Stimulated activated CD4-positive, alpha-beta T cell treated with anti-CD3 and anti-CD28 coated beads, Interleukin-1b, Interleukin-23, amount 100 ng/mL, for 48 hours (primary cell): ENCODE measurements around the gene CREM.

ENCODE experiments used
- DNase-seq: peaks from one replicate; pipeline ENCODE4 v3.0.0-alpha.2; 2020

CREM gene

DNA sequence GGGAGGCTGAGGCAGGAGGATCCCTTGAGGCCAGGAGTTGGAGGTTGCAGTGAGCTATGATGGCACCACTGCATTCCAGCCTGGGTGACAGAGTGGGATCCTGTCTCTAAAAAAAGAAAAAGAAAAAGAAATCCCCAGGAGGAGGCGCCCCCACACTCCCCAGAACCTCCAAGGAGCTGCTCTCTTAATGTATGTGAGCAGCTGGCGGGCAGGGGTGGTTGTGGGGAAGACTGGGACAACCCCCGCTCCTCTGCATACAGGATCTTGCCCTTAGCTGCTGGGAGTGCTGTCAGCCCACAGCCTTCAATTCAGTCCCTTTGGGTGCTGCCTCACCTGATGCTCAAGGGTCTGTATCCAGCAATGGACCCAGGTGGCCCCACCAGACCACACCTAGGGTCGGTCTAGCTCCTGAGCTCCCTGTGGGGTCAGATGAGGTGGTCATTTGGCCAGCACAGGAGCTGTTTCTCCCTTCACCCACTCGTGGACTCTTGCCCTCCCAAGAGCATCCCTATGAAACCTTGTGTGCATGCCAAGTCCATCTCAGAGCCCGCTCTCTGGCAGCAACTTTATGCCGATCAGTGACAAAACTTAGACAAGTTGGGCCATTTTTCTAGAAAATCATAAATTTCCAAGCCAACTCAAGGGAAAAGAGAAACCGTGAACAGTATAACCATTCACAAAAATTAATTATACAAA, 97.5 kb downstream of the CREM start:
- no peak for DNase-seq

- DNase-seq: no peak
Measured at GRCh38 chr10:35225204-35225603, 98.6 kb downstream of the CREM start.

DNA sequence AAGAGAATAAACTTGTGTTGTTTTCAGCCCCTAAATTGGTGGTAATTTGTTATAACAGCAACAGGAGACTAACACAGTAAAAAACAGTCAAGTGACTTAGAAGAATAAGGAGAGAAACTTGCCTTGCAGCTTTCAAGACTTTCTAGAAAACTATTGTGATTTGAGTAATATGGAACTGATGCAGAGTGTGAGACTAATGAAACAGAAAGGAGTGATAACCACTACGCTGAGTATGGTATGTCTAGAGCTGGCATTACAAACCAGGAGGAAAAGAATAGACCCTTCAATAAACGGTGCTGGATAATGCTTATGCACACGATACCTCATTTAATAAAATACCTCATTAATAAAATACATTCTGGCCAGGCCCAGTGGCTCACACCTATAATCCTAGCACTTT, 99.9 kb downstream of the CREM start:
- no peak for DNase-seq

GRCh38 chr10:35228058-35228457, 101.4 kb downstream of the CREM start:
- no peak for DNase-seq

GRCh38 chr10:35231646-35232045, 105.0 kb downstream of the CREM start:
- DNase-seq: no peak

- DNase-seq: no peak
Measured at GRCh38 chr10:35232527-35232926, 105.9 kb downstream of the CREM start.

DNA sequence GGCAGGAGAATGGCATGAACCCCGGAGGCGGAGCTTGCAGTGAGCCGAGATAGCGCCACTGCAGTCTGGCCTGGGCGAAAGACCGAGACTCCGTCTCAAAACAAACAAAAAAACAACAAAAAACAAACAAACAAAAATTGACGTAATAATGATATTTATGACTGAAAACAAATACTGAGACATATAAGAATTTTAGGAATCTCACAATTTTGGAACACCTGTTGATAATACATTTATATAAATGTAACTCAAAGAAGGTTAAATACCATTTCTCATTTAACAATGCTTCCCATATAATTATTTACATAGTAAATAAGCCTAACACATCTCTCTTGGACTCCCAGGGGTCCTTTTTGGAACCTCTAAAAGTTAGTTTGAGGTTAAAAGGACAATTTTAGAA, 107.4 kb downstream of the CREM start:
- DNase-seq: no peak

- no peak for DNase-seq
Measured at GRCh38 chr10:35236739-35237138, 110.1 kb downstream of the CREM start.

DNA sequence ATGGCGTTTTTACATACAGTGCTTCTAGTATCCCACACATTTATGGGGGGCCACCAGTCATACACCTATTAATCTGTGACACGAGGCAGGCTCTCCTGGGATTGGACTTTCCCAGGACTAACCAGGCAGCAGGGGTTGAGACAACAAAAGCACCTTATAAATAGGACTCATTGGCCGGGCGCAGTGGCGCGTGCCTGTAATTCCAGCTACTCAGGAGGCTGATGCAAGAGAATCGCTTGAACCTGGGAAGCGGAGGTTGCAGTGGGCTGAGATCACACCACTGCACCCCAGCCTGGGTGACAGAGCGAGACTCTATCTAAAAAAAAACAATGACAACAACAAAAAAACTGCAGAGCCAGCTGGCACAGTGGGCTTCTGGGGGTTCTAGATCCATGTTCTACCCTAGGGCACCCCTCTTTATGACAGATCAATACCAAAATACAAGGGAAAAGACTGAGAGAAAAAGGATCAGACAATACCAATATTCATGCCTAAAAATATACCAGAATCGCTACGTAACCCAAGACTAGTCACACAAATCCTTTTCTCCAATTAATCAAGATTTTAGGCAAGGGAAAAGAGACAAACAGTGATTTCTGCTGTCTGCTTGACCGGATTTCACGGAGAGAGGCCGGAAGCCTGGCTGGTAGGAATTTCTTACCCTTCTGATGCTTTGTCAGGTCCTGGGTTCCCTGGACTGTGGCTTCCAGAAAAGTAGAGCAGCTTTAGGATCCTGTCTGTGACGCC, 111.3 kb downstream of the CREM start:
- DNase-seq: no peak

- DNase-seq: no peak
Measured at GRCh38 chr10:35244549-35244948, 117.9 kb downstream of the CREM start.

DNA sequence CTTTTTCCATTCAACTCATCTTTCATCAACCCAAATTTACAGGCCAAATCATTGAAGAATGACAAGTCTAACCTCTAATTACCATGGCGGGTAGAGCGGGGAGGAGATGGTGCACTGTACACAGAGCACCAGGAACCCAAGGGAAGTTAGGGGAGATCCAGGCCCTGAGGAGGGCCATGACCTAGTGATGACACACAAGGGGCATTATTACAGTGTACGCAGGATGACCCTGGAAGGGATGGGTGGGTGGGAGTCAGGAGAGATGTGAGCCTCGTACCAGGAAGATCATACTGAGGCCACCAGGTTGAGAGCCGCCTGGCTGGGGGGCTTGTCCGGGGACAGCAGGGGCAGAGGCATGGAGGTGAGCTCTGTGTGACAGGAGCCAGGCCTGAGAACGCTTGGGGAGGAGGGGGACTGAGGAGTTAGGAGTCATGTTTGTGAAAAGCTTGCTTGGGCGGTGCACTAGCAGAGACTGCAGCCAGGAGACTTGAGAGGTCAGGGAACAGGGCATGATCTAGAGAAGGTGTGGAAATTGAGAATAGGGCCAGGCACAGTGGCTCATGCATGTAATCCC, 120.2 kb downstream of the CREM start:
- no peak for DNase-seq

GRCh38 chr10:35251373-35252100, 124.9 kb downstream of the CREM start:
- no peak for DNase-seq

DNA sequence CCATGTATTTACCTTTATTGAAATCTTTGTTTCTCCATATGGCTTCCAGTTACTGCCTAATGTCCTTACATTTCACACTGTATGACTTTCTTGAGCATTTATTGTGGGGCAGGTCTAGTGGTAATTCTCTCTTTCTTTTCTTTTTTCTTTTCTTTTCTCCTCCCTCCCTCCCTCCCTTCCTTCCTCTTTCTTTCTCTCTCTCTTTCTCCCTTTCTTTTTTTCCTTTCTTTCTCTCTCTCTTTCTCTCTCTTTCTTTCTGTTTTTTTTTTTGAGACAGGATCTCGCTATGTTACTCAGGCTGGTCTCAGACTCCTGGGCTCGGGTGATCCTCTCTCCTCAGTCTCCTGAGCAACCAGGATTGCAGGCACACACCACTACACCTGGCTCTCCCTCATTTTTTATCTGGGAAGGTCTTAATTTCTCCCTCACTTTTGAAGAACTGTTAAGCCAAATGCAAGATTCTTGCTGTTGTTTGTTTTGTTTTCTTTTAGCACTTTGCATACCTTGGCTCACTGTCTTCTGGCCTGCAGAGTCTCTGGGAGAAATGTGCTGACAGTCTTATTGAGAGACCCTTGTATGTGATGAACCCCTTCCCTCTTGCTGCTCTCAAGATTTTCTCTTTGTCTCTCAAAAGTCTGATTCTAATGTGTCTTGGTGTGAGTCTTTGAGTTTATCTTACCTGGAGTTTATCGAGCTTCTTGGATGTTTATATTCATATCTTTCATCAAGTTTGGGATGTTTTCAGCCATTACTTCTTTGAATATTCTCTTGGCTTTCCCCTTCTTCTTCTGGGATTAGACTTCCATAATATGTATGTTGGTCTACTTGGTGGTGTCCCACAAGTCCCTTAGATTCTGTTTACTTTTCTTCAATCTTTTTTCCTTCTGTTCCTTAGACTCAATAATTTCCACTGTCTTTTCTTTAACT, 130.7 kb downstream of the CREM start:
- DNase-seq: no peak

- peak; percentile 12 for DNase-seq
Measured at GRCh38 chr10:35259769-35260397, 133.2 kb downstream of the CREM start.

DNA sequence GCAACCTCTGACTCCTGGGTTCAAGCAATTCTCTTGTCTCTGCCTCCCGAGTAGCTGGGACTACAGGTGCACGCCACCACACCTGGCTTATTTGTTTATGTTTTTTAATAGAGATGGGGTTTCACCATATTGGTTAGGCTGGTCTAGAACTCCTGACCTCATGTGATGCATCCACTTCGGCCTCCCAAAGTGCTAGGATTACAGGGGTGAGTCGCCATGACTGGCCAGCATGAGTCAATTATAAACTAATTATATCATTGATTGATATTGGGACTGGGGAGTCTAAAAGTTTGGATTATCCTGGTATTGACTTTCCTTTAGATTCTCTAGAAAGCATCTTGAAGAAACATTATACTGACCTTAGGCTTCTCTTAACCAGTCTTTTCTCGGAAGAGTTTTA, 135.8 kb downstream of the CREM start:
- no peak for DNase-seq
